GM12875 (cell line): ENCODE measurements around the gene LRRK2.

ENCODE experiments used
- H3K4me3 ChIP-seq: one replicate; pipeline ENCODE4 v1.5.1; 2011; ENCODE audit warnings: low read depth, low read length, control low read depth
- CTCF ChIP-seq: IDR thresholded peaks from 2 replicates; pipeline ENCODE4 v1.5.1; 2011; ENCODE audit warnings: low read depth, mild to moderate bottlenecking, control low read depth, inconsistent platforms, low read length, moderate library complexity, borderline replicate concordance; ENCODE audit not compliant: insufficient read depth

The LRRK2 gene

DNA sequence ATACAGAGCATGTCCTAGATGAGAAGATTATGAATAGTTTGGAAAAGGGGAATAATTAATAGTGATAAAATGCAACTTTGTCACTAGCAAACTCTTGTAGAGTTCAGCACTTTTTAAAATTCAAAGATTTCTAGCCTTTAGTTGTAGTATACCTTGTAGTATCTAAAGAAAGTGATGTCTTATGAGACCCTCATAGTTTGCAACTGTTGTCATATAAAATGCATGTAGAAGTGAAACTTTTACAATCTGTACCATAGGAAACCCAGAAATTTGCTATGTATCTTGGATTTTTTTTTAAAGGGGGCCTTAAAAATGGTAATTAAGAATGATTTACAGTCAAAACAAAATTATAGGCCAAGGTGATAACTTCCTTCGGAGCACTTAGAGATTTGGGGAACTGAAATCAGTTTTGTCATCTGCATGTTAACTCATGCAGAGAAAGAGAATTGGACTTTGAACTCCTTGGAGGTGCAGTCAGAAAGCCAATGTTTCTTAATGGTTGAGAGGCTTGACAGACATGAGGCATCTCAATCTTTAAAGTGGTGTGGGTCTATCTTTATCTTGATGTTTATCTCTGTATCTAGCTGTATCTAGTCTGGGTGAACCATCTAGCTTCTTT, 1.3 kb downstream of the LRRK2 start:
- no peak for TF ChIP-seq CTCF
- no peak overlapping the region for H3K4me3 ChIP-seq

DNA sequence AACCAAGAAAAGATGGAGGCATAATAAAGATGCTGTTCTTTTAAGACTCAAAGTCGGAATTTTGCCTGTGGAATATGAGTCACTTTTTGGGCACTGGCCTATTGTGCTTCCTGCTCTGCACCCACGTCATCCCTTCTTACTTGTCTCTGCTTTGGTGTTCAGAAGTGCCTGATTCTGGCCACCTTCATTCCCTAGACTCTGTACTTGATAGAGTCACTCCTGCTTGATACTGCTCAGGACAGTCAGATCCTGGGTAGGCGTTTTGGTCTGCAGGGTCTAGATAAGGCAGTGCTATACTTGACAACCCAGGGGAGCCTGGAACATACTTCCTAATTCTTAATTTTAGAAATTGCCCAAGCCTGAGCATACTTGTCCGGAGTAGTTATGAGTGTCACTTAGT, 1.9 kb downstream of the LRRK2 start:
- TF ChIP-seq CTCF = no peak
- H3K4me3 ChIP-seq = no peak overlapping the region

- TF ChIP-seq CTCF = no peak
- H3K4me3 ChIP-seq = no peak overlapping the region
Measured at GRCh38 chr12:40227447-40227846, 2.6 kb downstream of the LRRK2 start.

DNA sequence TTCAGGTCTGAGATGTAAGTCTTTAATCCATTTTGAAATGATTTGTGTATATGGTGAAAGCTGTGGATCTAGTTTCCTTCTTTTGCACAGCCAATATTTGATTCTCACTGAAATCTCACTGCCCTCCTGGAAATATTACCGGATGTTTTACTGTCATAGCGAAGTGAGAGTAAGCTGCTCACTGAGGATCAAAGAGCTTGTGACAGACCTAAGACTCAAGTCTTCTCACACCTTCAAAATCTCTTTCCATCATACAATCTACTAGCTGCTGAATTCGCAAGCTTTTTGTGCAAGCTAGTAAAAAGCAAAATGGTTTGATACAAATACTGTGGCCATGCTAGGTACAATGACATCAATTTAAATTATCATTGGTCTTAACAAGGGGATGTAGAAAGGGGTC, 3.9 kb downstream of the LRRK2 start:
- no peak overlapping the region for H3K4me3 ChIP-seq
- no peak for TF ChIP-seq CTCF

DNA sequence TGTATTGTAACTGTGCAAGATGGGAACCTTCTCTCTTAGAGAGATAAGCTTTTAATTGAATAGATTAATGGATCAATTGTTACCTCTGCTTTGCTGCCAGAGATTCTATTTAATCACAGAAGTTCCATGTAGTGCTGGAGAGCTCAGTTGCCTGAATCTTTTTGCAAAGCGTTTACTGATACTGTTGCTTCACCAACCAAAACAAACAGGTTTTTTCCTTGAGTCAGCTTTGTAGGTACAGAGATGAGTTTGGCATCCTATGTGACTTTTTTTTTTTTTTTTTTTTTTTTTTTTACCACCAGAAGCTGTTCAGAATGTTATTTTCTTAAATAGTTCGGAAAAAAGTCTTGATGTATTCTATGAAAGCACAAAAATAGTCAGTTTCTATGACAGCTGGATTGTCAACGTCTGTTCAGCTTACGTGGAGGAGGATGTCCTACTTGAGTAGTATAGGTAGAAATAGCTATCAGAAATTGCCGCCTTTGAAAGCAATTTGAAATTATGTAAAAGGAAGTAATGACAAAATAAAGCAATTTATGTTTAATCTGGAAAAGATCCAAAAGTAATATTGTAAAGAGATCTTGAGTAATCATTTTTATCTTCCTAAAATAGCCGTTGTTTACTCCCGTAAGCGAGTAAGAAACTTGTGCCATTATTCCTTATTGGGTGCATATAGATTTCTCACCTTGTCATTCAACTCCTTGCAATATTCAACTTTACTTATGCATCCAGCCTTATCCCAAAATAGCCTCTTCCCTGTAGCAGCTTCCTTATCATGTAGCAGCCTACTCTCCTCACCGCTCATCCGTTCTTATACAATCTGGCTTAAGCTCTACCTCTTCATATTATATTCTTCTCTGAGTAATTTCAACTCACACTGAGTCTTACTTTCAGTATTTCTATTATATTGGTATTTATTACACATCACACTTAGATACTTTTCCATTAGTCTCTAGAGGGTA, 5.2 kb downstream of the LRRK2 start:
- no peak overlapping the region for H3K4me3 ChIP-seq
- no peak for TF ChIP-seq CTCF

GRCh38 chr12:40232602-40233001, 7.8 kb downstream of the LRRK2 start:
- TF ChIP-seq CTCF = no peak
- no peak overlapping the region for H3K4me3 ChIP-seq
